ENCODE results near the gene CADM1.

DNA sequence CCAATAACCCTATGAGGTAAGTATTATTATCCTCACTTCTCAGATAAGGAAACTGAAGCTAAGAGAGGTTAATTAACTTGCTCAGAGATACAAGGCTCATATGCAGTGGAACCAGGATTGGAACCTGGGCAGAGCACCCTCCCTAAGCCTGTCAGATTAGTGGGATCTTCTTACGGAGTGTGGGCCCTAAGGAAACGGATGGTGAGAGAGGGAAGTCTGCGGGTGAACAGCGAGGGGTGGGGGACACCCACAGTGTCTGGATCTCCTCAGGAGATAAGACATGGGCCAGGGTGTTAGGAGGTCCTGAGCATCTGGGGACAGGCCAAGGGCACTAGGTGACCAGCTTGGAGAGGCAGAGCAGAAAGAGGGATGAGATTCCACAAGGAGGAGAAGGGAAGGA lies 376.0 kb downstream of the CADM1 start:
- TF ChIP-seq POLR2A (IDR thresholded peaks at IDR 0.05; ENCODE audit: low read length) (no peak), GATA1 (IDR thresholded peaks at IDR 0.05; ENCODE audit: low read depth, low read length) (no peak)
